ENCODE data around the gene PARVB. TPM values are rescaled to one million over a fixed set of nuclear protein-coding genes. Genes with fewer than 3 reads are reported as not detected.
A peak's percentile ranks its signal among the peaks of the same experiment; 100 is the strongest.

PARVB gene
- total RNA-seq, 1 donor from 2014 or later = 12.7 TPM

DNA sequence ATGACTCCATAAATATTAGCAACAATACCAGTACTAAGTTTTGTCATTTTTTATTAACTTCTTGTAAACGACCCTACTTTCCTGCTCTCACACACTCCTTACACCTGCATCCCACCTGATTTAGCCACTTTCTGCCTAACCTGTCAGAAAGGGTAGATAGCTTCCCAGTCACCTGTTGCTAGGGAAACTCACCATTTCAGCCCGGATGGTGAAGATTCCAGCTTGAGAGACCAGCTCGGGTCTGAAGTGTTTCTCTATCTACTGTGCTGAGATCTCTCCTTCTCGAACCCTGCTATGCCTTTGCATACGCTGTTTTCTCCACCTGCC is 156.6 kb downstream of the PARVB start, which contains the start of gene PARVG:
Gene PARVG (plus strand): TSS at position 220 of the 327 bp plus-strand sequence. CDS start 2,405 bp downstream, outside the sequence.
- Histone ChIP-seq H3K27ac (peak within 1 kb of the TSS; percentile 85), H3K27me3 (no peaks in the 10 kb centered on the region), H2AFZ (replicated peaks) (peak within 1 kb of the TSS; percentile 91), H3K36me3 (no peaks in the 10 kb centered on the region), H4K20me1 (ENCODE audit: low read depth) (no peaks in the 10 kb centered on the region), H3F3A (ENCODE audit: low read depth) (peaks cover 23% of the 10 kb centered on the region), H3K4me1 (peaks cover 28% of the 10 kb centered on the region), H3K9ac (no peak within 1 kb of the TSS), H3K79me2 (ENCODE audit: low read depth) (no peaks in the 10 kb centered on the region), H3K4me3 (no peak within 1 kb of the TSS), H3K4me2 (peak within 1 kb of the TSS; percentile 61), H3K9me3 (ENCODE audit: low read depth) (no peaks in the 10 kb centered on the region)
- no peak for TF ChIP-seq EZH2phosphoT487 (IDR thresholded peaks at IDR 0.05)
- TF ChIP-seq, protein P1, sequence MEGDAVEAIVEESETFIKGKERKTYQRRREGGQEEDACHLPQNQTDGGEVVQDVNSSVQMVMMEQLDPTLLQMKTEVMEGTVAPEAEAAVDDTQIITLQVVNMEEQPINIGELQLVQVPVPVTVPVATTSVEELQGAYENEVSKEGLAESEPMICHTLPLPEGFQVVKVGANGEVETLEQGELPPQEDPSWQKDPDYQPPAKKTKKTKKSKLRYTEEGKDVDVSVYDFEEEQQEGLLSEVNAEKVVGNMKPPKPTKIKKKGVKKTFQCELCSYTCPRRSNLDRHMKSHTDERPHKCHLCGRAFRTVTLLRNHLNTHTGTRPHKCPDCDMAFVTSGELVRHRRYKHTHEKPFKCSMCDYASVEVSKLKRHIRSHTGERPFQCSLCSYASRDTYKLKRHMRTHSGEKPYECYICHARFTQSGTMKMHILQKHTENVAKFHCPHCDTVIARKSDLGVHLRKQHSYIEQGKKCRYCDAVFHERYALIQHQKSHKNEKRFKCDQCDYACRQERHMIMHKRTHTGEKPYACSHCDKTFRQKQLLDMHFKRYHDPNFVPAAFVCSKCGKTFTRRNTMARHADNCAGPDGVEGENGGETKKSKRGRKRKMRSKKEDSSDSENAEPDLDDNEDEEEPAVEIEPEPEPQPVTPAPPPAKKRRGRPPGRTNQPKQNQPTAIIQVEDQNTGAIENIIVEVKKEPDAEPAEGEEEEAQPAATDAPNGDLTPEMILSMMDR (IDR thresholded peaks at IDR 0.05) = no peak
- no peak for TF ChIP-seq EZH2 (IDR thresholded peaks at IDR 0.05)
- Mint-ChIP-seq H3K27ac (peak within 1 kb of the TSS; percentile 38), H3K9me3 (no peaks in the 10 kb centered on the region), H3K4me3 (peak within 1 kb of the TSS; percentile 10), H3K4me1 (peaks cover 20% of the 10 kb centered on the region), H3K36me3 (no peaks in the 10 kb centered on the region), H3K27me3 (ENCODE audit: insufficient read depth, low read depth) (peaks cover 5% of the 10 kb centered on the region)
- no peak for DNase-seq (ENCODE audit: low spot score)

DNA sequence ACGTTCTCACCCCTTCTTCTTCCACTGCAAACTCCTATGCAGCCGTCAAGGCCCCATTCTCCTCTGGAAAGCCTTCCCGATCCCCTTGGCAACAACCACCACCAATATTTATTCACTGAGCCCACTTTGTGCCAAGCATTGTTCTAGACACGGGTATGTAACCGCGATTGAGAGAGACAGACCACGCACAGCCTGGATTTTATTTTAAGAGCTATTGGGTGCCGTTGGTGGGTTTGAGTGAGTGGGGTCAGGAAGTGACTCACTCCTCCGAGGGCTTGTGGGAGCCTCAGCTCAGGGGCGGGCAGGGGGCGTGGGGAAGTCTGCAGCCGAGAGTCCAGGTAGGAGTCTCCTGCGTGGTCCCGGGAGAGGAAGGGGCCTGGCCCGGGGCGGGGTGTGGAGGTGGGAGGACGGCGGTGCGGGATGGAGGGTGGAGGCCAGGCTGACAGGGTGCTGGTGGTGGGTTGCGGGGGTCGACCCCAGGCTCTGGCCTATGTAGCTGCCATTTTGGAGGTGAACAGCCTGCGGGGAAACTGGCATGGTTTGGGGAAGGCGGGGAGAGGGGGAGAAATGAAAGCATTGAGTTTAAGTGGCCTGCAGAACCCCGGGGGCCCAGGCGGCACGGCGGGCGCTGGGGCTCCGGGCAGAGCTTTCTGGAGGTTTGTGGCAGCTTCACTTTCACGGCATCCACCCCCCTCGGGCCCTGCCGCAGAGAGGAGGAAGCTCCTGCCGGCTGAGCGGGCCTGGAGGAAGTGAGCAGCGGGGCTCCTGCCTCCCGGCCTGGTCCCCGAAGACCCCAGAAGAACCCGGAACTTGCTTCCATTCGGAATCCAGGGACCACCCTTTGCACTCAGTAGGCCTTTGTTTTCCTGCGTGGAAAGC is 157.2 kb downstream of the PARVB start:
- H3K27ac Mint-ChIP-seq = peak overlapping the region; percentile 38
- H2AFZ ChIP-seq (replicated peaks) = no peak overlapping the region
- H3K27ac ChIP-seq = no peak overlapping the region

DNA sequence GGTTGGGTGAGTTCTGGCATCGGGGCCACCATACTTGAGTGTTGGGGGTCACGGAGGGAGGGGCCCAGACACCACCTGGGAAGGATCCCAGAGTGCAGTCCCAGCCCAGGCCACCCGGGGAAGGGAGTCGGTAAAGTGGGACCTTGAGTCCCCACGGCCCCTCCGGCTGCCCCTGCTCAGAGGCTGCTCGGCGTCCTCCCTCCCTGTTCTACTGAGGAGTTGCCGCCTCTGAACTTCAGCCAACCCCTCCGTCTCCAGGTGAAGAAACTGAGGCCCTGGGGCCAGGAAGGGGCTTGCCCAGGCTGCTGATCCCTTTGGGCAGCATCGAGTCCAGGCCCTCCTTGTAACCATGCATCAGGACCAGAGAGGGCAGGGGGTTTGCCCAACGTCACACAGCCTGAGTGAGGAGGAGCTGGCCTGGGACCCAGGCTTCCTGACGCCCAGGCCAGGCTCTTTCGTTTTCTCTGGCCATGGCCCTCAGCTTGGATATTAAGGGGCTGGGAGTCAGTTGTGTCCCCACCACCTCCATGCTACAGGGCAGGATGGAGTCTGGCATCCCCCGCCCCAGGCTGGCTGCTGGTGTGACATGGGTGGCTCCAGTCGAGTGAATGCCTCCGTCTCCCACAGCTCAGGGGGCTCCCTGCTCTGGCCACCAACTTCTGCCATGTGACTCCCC is 157.9 kb downstream of the PARVB start:
- no peak for DNase-seq (ENCODE audit: low spot score)
- Mint-ChIP-seq H3K27me3 (ENCODE audit: insufficient read depth, low read depth) (peaks cover 5% of the 10 kb centered on the region), H3K27ac (no peak overlapping the region), H3K4me1 (peaks cover 20% of the 10 kb centered on the region), H3K36me3 (no peaks in the 10 kb centered on the region), H3K4me3 (no peak overlapping the region), H3K9me3 (no peaks in the 10 kb centered on the region)
- H3K9ac ChIP-seq = no peak overlapping the region
- H3K4me2 ChIP-seq = no peak overlapping the region
- peaks cover 23% of the 10 kb centered on the region for H3F3A ChIP-seq (ENCODE audit: low read depth)
- no peaks in the 10 kb centered on the region for H4K20me1 ChIP-seq (ENCODE audit: low read depth)
- H3K79me2 ChIP-seq (ENCODE audit: low read depth) = no peaks in the 10 kb centered on the region
- H3K36me3 ChIP-seq = no peaks in the 10 kb centered on the region
- no peak overlapping the region for H2AFZ ChIP-seq (replicated peaks)
- no peak overlapping the region for H3K4me3 ChIP-seq
- H3K4me1 ChIP-seq = peaks cover 28% of the 10 kb centered on the region
- no peak for TF ChIP-seq EZH2phosphoT487 (IDR thresholded peaks at IDR 0.05)
- TF ChIP-seq EZH2 (IDR thresholded peaks at IDR 0.05) = no peak
- TF ChIP-seq, protein P1 (IDR thresholded peaks at IDR 0.05) = no peak
- H3K9me3 ChIP-seq (ENCODE audit: low read depth) = no peaks in the 10 kb centered on the region
- H3K27ac ChIP-seq = no peak overlapping the region
- no peaks in the 10 kb centered on the region for H3K27me3 ChIP-seq

More for the DNA sequence above, 157.2 kb downstream of the PARVB start:
- Histone ChIP-seq H3K79me2 (ENCODE audit: low read depth) (no peaks in the 10 kb centered on the region), H3F3A (ENCODE audit: low read depth) (peaks cover 23% of the 10 kb centered on the region), H3K36me3 (no peaks in the 10 kb centered on the region), H4K20me1 (ENCODE audit: low read depth) (no peaks in the 10 kb centered on the region), H3K4me1 (peaks cover 28% of the 10 kb centered on the region), H3K9ac (no peak overlapping the region), H3K9me3 (ENCODE audit: low read depth) (no peaks in the 10 kb centered on the region), H3K4me2 (no peak overlapping the region), H3K27me3 (no peaks in the 10 kb centered on the region), H3K4me3 (no peak overlapping the region)
- TF ChIP-seq, protein P1 (IDR thresholded peaks at IDR 0.05) = no peak
- TF ChIP-seq EZH2phosphoT487 (IDR thresholded peaks at IDR 0.05) (no peak), EZH2 (IDR thresholded peaks at IDR 0.05) (no peak)
- Mint-ChIP-seq H3K4me3 (peak overlapping the region; percentile 10), H3K36me3 (no peaks in the 10 kb centered on the region), H3K4me1 (peaks cover 20% of the 10 kb centered on the region), H3K27me3 (ENCODE audit: insufficient read depth, low read depth) (peaks cover 5% of the 10 kb centered on the region), H3K9me3 (no peaks in the 10 kb centered on the region)
- no peak for DNase-seq (ENCODE audit: low spot score)

All from neural progenitor cell (in vitro differentiated cells).